Endometrial microvascular endothelial cells (primary cell): ENCODE measurements around the gene BOC. TPM values are rescaled to one million over a fixed set of nuclear protein-coding genes. Genes with fewer than 3 reads are reported as not detected.

Experiments
- in situ Hi-C: cut with HindIII; loops from 2 replicates; pipeline ENCODE4 v1.10.0; 2017; ENCODE audit warnings: low sequenced_read_pairs, low pct_unique_long_range_greater_than_20kb; ENCODE audit errors: inconsistent ontology term
- total RNA-seq: library from RNA; depleted of rRNA; stranded (reverse); fragments of >200 nt; gene quantifications from one replicate; pipeline ENCODE4 v1.2.3, GENCODE V29; 2015; ENCODE audit errors: inconsistent ontology term

The BOC gene
- total RNA-seq, 1 donor from 2014 or later = 16.4 TPM

DNA sequence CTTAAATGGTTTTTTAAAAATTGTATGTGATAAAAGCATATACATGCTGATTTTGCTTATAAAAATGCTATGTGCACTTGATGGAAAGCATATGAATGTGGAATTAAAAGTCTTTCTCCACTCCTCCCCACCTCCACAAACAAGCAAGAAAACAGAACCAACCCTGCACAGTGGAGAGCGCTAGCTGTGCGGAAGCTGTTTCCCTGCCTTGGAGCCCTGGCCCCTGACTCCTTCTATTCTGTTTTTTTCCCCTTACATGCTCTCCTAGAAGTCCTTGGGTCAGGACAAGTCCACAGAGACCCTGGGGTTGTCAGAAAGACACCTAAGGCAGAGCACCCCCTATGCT is 64.2 kb downstream of the BOC start:
- in situ Hi-C loops = no loop called here

GRCh38 chr3:113275929-113276750 is 64.8 kb downstream of the BOC start:
- in situ Hi-C loops = no loop called here

GRCh38 chr3:113276751-113277080 is 65.4 kb downstream of the BOC start:
- in situ Hi-C loops = no loop called here

DNA sequence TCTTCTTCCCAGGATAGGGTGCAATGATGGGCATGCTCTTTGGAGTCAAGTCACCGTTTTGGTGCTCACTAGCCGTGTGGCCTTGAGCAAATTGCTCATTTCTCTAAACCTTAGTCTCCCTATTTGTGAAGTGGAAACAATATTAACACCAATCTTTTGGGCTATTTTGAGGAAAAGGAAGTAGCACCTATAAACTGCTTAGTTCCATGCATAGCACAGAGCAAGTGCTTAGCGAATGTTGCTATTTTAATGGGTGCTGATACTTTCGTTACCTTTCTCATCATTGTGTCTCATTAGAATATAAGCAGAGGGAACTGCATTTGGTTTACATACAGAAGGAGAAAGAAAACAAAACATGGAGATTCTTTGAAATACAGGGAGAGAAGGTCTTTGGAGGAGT is 66.1 kb downstream of the BOC start:
- in situ Hi-C loops = no loop called here

- in situ Hi-C loops = no loop called here
Measured at GRCh38 chr3:113277941-113278598, 66.7 kb downstream of the BOC start.

DNA sequence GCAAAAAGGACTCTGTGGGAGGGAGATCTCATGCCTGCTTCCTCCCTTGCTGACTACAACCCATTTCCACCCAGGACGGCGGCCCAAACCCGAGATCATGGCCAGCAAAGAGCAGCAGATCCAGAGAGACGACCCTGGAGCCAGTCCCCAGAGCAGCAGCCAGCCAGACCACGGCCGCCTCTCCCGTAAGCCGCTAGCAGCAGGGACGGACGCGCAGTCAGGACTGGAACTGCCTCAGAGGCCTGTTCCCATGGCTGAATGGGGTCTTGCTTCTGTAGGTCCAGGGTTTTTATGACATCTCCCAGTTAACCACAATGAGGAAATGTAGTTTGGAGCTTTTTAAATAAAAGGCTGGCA is 67.2 kb downstream of the BOC start:
- in situ Hi-C loops = no loop called here

GRCh38 chr3:113279686-113280085 is 68.3 kb downstream of the BOC start:
- in situ Hi-C loops = no loop called here

- in situ Hi-C loops = no loop called here
Measured at GRCh38 chr3:113283306-113283705, 71.9 kb downstream of the BOC start.

DNA sequence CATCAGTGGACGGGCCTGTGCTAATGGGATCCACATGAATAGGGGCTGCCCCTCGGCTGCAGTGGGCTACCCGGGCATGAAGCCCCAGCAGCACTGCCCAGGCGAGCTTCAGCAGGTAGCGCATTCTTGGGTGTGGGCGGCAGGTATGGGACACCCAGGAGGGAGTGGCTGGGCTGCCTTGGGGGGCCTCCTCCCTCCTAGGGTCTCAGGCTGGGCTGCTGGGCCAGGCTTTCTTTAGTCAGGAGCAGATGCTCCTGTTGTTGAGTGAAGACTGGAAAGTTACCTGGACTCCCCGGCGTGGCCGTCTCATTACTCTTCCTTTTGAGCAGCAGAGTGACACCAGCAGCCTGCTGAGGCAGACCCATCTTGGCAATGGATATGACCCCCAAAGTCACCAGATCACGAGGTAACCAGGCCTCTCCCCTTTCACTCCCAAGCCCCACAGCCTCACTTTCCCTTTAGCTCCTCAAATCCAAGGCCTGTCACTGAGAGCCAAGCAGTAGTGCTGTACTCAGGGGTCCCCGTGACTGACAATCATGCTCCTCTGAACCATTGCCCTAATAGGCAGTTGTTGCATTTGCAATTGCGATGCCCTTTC is 73.2 kb downstream of the BOC start:
- in situ Hi-C loops = no loop called here

- in situ Hi-C loops = no loop called here
Measured at GRCh38 chr3:113285226-113285625, 73.9 kb downstream of the BOC start.

GRCh38 chr3:113285741-113286140 is 74.4 kb downstream of the BOC start:
- in situ Hi-C loops = no loop called here

DNA sequence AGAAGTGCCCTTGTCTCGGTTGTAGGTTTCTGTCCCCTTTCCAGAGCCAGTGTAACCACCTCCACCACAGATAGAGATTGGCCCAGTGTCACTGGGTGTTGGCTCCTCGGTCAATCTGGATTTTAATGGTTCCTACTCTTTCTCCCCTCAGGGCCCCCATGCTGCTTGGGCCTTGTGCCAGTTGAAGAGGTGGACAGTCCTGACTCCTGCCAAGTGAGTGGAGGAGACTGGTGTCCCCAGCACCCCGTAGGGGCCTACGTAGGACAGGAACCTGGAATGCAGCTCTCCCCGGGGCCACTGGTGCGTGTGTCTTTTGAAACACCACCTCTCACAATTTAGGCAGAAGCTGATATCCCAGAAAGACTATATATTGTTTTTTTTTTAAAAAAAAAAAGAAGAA is 75.2 kb downstream of the BOC start:
- in situ Hi-C loops = no loop called here

- in situ Hi-C loops = no loop called here
Measured at GRCh38 chr3:113287111-113287802, 75.9 kb downstream of the BOC start.

- in situ Hi-C loops = no loop called here
Measured at GRCh38 chr3:113287803-113288648, 76.7 kb downstream of the BOC start.

GRCh38 chr3:113288881-113289280 is 77.5 kb downstream of the BOC start:
- in situ Hi-C loops = no loop called here

DNA sequence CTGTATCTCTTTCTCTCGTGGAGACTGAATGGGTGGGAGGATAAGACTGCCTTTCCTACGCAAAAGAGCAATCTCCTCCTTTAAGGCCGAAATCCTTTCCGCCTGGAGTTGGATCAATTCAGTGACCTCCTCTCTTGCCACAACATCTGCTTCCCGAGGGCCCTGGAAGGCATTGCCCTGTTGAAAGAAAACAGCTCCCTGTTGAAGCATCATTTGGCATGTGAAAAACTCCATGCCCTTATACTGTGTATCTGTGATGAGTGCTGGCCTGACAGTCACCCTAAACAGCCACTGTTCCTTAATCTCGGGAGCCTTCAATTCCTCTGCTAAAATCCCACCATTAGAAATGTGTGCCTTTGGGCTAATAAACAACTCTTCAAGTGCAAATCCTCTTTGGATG is 80.2 kb downstream of the BOC start:
- in situ Hi-C loops = no loop called here

GRCh38 chr3:113292933-113293332 is 81.6 kb downstream of the BOC start:
- in situ Hi-C loops = no loop called here

DNA sequence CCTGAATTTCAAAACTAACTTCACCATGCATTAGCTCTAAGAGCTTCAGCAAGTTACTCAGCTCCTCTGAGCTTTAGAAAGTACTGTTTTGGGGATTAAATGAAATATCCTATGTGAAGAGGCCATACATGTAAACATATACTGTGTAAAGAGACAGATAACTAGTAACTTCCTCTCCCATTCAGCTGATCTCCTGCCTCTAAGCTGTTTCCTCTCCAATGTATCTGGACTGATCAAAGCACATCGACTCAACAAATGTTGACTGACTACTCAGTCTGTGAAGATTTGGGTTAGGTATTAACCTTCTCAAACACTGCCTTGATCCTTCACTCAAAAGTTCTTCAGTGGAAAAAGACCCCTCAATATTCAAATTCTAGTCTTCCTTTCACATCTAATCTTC is 82.0 kb downstream of the BOC start:
- in situ Hi-C loops = no loop called here

- in situ Hi-C loops = no loop called here
Measured at GRCh38 chr3:113295463-113295862, 84.1 kb downstream of the BOC start.
